EH (cell line): ENCODE measurements around the gene KMT5B.
A peak's percentile ranks its signal among the peaks of the same experiment; 100 is the strongest.

Source experiments
- DNase-seq: peaks from one replicate; pipeline ENCODE4 v3.0.0-alpha.2; 2015; ENCODE audit warnings: low read depth

KMT5B gene

DNA sequence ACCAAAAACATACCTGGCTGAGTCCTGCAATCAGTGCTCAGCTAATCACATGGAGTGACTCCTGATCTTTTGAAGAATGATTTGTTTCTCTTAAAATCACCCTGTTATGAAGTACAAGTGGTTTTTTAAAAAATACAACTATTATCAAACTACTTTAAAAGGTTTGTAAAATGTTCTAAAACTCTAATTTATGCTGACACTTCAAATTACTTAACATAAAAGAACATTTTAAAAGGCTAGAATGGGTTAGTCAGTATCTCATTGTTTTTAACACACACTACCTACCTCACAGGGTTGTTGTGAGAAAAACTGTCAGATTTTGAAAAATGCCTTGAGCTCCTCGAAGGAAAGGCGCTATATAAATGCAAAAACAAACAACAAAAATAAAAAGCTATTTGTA, 33.2 kb downstream of the KMT5B start:
- DNase-seq = no peak

DNA sequence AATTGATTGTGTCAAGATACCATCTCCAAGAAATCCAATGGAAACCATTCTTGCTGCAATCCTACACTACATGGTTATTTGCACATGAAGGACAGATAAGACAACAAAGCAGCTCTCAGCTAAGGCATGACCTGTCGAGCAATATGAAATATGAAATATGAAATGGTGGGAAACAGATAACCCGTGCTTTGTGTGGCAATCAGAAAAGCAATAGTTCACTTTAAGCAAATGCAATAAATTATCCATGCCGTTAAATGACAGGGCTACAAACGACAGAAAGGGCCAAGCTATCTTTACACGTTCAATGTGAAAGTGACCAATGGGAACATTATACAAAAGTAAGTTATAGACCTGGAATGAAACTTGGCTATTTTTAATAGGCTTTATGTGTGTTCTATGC, 35.2 kb downstream of the KMT5B start:
- no peak for DNase-seq

DNA sequence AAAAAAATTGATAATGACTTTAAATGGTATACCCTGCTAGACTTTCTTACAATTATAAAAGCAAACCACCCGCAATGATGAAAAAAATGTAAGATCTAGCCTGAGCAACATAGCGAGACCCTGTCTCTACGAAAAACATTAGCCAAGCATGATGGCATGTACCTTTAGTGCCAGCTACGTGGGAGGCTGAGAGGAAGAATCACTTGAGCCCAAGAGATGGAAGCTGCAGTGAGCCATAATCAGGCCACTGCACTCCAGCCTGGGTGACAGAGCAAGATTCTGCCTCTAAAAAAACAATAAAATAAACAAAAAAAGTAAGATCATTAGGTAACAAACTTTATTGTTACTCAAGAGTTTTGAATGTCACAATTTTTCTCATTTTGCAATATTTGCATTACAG, 39.2 kb downstream of the KMT5B start:
- DNase-seq = no peak

DNA sequence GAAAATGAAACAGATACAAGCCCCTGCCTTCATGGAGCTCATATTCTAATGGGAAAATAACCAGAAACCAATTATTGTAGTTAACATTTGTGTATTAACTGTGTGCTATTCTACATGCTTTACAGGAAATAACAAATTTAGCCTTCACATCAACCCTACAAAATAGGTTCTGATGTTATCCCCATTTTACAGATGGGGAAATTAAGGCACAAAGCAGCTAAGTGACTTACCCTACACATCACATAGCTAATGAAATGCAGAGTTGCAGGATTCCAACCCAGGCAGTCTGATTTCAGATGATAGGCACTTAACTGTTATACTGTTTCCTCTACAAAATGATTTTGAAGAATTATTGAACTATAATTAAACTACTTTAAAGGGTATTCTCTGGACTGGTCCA, 43.7 kb downstream of the KMT5B start:
- DNase-seq = no peak

DNA sequence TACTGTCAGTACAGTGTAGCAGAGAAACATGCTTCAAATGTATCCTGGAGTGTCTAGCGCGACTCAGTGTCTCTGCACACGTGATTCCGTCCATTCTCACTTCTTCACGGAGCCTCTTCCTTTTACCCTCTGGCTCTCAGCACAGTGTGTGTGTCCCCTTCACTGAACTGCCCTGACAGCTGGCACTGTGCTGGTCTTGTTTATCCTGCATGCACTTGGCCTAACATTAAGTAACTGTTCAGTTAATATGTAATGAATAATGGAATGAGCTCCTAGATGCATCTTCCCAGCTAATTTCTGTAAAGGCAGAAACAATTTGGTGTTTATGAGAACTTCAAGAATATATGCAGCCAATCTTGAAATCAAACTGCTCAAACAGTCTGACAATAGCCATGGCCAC, 44.4 kb downstream of the KMT5B start:
- DNase-seq = no peak

DNA sequence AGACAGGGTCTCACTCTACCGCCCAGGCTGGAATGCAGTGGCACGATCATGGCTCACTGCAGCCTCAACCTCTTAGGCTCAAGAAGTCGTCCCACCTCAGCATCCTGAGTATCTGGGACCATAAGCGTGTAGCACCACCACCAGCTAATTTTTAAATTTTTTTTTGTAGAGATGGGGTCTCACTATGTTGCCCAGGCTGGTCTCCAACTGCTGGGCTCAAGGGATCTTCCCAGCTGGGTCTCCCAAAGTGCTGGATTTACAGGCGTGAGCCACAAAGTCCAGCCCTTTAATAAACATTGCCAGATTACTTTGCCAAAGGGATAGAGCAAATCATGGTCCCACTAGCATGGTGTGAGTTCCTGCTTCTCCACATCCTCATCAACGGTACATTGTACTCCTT, 45.6 kb downstream of the KMT5B start:
- no peak for DNase-seq

DNA sequence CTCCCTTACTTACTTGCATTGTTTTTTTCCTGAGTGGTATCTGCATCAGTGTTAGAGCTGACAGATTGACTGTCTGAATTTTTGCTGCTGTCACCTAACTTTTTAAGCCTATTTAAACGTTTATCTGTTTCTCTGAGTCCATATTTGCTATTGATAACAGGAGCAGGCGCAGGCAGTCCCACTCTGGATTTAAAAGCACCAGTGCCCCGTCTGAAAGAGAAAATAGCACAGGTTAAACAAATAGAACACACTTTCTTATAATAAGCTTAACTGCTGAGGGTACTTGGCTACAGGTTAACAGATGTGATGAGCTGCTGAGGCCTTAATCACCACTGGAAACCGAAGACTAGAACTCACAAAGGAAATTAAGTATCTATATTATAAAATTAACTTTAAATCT, 46.1 kb downstream of the KMT5B start:
- no peak for DNase-seq

DNA sequence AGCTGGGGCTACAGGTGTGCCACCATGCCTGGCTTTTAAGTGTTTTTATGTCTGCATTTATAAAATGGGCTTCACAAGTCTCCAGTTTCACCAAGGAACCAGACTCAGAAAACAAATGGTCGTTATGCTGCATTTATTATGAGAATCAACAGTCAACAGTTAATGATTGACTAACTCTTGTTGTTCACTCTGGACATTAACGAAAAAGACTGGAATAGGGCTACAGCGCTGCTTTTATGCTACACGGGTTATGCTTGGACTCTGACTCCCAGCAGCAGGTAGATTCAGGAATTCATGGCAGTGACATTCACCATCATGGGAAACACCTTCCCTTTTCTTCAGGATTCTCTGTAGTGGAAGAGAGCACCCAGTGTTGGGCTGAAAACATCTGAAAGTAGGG, 47.5 kb downstream of the KMT5B start:
- DNase-seq = no peak

DNA sequence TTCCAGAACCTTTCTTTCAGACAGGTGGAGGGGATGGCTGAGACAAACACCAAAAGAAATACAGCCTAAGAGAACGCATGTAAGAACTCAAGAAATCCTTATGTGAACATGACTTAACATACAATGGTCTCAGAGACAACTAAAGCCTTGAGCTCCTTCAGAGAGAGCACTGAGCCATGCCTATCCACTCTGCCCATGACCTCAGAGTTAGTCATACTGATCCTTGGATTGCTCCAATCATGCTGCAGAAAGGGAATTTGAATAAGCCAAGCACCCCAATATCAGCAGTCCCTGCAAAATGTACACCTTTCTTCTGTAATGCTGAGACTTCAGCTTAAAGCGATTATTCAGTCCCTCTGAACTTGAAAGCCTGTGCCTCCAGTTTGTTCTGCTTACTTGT, 48.7 kb downstream of the KMT5B start:
- peak; percentile 42 for DNase-seq

DNA sequence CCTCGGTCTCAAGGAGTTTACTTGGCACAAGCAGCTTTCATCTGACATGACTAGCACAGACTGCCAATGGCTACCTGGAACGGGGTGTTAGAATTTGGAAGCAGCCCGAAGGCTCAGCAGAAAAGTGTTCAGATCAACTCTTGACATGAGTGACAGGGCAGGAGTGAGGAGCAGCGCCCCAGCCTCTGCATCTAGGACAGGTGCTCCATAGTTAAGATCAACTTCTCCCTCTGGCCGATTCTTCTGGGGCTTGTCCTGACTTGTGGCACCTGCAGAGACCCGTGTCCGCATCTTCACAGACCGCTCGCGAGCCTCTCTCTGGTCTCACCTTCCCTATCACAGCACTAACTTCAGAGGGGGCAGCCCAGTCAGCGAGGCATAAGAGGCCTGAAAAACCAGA, 49.4 kb downstream of the KMT5B start:
- DNase-seq = no peak

DNA sequence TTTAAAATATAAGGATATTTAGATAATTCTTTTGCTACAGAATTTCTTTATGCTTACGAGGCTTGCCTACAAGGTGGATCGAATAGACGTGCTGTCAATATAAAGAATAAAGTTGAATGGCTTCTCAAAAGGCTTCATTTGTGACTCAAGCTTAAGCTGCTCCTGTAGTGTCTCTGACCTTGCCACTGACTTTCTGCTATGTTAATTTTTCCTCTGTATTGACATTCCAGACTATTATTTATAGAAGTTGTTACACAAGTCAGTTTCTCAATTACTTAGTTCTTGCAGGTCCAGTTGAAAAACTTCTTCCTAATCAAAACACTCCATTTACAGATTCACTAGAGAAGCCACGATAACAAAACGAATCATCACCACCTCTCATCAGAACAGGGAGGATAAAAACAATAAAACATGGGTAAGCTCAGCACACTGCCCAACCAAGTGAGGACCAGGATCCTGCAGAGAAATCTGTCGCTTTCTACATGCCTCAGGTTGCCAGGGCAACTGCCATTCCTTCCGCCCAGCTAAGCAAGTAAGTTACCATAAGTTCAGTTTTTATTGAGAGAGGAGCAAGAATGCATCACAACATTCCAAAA, 52.9 kb downstream of the KMT5B start:
- DNase-seq = peak; percentile 52

DNA sequence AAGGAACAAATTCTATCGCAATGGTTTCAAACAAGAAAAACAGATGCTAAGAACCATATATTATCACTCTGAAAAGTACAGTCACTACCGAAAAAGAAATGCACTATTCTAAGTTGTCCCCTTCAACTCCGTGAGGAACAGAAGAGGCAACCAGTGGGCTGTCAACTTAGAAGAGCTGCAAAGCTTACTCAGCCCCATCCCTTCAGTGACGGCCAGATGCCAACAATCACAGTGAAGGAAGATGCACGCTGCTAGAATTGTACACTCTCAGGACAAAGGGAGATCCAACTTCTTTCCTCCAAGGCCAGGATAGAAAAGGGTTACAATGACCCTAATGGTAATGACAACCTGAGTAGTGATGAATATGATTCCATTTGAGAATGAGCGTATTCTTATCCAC, 53.4 kb downstream of the KMT5B start:
- DNase-seq = no peak

DNA sequence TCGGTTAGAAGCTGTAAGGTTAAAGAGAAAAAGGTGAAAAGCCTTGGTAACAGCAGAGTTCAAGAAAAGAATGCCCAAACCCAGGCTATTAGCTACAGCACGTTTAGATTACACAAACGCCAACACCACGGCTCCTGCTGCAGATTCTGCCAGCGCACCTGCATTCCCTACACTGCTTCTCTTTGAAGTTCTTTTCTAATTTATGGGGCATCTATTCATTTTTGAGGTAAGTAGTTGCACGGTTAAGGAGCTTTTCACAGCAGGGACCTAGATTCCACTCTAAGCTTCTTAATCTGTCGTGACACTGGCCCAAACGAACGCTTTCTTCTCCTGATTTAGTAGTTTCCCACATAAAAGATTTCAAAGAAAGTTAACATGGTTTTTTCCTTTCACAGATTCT, 53.9 kb downstream of the KMT5B start:
- no peak for DNase-seq

DNA sequence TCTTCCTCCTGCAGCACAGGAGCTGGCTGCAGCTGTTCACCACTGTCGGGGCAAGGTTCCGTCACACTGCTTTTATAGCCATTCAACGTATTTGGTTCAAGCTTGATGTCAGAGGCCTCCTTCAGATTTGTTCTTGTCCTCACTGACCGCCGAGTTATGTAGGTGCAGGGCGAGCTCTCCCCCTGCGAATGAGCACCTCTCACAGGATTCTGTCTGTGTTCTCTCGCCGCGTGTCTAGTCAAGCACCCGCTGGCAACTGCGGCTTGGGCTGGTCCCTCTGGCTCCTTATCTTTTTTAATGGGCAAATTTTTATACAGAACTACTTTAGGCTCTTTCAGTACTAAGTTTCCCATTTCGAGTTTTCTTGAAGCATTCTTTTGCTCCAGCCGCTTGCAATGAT, 54.5 kb downstream of the KMT5B start:
- no peak for DNase-seq

DNA sequence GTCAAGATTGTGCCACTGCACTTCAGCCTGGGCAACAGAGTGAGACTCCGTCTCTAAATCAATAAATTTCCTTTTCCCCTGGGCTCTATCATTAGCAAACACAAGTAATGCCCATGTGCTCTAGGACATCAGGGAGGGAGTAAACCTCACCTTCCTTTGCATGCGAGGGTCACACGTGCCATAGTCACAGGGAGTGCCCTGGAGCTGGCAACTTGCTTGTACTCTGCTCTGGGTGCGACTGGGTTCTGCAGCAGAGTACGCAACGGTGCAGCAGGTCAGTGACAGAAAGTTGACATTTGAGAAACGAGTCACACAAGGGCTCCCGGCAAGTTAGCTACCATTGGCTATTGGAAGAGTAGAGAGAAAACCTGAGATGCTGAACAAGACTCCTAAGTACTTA, 59.4 kb downstream of the KMT5B start:
- no peak for DNase-seq

DNA sequence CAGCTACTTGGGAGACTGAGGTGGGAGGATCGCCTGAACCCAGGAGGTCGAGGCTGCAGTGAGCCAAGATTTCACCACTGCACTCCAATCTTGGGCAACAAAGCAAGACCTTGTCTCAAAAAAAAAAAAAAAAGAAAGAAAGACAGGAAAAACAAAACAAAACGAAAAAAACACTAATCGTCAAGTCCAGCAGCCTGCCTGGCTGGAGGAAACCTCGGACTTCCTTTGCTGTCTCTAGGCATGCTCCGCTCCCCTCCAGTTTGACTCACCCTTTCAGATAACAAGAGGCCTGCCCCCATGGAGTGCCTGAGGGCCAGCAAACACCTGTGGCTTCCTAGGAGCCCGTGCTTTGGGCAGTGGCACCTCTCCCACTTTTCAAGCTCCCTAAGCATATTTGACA, 63.1 kb downstream of the KMT5B start:
- DNase-seq = no peak

DNA sequence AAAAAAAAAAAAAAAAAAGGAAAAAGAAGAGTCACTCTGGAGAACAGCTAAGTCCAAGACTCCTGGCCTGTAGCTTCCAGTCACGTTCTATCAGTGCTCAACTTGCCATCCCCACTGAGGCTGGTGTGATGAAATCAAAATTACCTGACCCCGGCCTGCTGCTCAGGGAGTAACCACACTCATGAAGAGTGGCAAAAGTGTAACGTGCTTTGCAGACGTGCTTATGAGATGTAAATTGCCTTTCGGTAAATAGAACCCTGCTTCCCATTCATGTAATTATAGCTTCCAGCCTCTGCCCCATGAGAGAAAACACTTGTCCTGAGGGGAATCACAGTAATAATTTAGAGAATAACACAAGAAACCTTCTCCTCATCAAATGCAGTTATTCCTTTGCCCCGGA, 63.7 kb downstream of the KMT5B start:
- no peak for DNase-seq

DNA sequence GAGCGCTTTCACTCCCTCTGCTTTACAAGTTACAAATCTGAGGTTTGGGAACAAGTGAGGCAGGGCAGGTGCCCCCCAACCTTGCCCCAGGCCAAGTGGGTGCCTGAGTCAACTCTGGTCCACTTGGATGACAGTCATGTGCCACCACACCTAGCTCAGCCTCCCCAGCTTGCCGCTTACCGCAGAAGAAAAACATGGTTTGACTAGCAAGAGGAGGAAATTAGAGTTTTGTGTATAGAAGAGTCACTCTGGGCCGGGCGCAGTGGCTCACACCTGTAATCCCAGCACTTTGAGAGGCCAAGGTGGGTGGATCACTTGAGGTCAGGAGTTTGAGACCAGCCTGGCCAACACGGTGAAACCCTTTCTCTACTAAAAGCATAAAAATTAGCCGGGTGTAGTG, 64.2 kb downstream of the KMT5B start:
- no peak for DNase-seq

DNA sequence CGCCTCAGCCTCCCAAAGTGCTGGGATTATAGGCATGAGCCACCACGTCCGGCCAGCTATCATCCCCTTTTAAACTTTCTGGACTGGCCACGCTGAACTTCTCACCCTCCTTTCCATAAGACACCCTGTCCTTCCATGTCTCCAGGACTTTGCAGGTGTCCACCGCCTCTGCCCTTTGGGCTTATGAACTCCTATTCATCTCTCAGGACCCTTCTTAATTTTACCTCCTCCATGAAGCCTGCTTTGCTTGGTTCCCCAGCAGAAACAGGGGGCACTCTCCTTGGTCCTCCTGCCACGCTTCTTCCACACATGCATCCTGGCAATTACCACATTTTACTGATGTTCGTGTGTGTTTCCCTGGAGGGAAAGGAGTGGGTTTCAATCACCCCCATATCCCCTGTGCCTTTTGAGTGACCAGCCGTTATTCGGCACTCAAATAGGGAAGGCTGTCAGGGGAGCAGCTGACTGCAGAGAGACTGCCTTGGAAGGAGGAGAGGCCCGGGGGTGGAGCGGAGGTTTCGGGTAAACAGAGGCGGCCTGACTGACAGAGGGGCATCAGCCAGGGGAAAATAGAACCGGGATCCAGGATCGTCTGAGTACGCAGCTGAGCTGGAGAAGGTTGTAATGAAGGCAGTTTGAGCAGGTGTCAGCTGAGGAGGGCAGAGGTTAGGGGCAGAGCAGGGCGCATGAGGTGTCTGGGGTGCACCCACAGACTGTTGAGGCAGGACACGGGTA, 64.9 kb downstream of the KMT5B start:
- DNase-seq = no peak

DNA sequence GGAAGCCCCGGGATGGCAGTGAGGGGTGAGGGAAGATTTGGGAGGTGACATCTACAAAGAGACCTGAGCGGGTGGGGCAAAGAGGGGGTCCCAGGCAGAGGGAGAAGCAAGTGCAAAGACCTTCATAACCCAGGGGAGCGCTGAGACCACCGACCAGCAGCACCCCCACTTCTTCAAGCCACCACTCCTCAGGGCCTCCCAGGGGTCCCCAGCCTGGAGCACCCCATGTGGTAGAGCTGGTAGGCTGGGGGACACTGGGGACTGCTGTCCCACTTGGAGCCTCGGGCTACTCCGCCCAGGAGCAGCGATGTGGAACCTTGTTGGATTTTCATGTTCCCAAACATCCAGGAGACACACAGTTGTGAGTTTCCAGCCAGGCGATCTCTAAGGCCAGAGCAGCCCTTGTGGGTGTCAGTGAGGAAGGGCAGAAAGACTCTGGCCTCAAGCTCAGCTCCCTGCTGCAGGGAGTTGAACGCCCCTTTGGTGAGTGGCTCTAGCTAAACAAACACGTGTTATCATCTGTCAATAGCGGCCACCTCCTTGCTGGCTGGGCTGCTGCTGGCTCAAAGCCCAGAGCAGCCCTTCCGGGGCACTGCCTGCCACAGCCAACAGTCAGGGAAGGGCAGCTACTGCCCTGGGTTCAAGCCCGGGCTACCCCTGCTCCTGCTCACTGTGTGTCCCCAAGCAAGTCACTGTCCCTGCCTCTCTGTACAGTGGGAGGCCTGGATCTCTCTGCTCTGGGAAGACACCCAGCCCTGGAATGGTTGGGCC, 66.2 kb downstream of the KMT5B start:
- DNase-seq = peak; percentile 59

DNA sequence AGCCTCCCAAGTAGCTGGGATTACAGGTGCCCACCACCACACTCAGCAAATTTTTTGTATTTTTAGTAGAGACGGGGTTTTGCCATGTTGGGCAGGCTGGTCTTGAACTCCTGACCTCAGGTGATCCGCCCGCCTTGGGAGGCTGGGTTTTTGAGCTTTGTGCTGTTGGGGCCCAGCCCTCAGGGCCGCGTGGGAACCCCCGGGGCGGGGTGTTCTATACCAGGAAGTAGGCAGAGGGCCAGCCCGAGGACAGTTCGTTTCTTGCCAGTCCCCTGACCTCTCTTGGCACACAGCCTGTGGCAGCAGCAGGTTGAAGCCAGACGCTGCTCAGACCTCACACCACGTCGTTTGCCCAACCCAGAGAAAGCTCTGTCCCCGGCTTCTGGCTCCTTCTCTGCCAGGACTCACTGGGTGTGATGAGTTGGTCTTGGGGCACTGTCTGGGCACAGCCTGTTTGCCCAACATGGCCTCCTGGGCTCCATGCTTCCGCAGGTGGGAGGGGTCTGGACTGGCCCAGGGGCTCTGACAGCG, 67.0 kb downstream of the KMT5B start:
- DNase-seq = peak; percentile 15

DNA sequence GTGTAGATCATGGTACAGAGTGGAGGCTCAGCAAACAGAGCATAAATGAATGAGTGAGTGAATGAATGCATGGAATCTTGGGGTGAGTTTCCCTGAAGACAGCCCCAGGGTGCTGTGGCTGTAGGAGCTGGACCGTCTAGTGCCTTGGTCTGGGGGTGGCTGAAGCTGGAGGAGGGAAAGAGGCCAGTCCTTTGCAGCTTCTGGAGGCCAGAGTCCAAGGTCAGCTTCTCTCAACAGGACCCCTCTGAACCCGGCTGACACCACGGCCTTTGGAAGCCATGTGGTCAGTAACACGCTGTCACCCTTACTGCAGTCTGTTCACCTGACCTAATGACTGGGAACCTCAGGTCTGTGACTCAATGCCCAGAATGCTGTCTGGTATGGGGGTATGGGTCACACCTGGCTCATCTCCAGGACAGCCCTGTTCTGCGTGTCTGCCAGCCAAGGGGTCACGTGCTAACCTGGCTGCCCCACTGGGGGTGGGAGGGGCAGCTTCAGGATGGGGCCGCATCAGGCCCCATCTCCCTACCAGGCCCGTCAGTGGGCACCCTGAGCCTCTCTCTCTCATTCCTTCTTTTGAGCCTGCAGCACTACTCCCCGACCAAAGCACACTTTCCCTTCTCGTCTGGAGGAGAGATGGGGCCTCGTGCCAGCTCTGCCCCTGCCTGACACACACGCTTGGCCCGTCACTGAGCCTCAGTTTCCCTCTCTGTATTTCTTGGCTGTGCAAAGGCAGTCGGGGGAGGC, 67.8 kb downstream of the KMT5B start:
- DNase-seq = peak; percentile 8

DNA sequence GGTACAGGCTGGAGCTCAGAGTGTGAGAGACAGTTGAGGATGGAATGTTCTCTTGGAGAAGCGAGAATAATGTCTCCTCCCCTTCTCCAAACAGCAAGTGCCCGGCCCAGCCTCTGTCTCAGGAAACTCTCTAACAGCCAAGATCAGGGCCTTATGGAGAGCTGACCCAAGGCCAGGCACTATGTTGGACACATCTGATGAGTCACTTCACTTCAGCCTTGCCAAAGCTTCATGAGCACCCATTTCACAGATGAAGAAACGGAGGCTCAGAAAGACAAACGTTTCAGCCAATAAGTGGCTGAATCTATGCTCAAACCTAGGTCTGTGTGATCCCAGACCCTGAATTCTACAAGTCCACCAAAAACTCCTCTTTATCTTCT, 69.8 kb downstream of the KMT5B start:
- DNase-seq = no peak
